Upper lobe of left lung (tissue), 6 donors: ENCODE measurements around the gene KSR2. TPM values are rescaled to one million over a fixed set of nuclear protein-coding genes. Genes with fewer than 3 reads are reported as not detected.

ENCODE experiments used
- ATAC-seq, 2 donors: fragments of 200-7000 bp; cut with Tn5 transposase; one replicate each; pipeline ENCODE4 v1.9.1; 2022; ENCODE audit warnings: mild to moderate bottlenecking in 2 of 2, moderate library complexity in 2 of 2; ENCODE audit not compliant: low FRiP score in 2 of 2
- DNase-seq, 2 donors: peaks; one replicate each; pipeline ENCODE4 v3.0.0-alpha.2; 2019 to 2020
- H3K27ac ChIP-seq, 4 donors: fragments of 200-600 bp; sonication (generic); one replicate each; pipeline ENCODE4 v1.5.1; 2016 to 2019
- H3K27me3 ChIP-seq, 4 donors: fragments of 200-600 bp; sonication (generic); one replicate each; pipeline ENCODE4 v1.5.1; 2017 to 2019
- H3K36me3 ChIP-seq, 4 donors: fragments of 200-600 bp; sonication (generic); one replicate each; pipeline ENCODE4 v1.5.1; 2016 to 2019
- H3K4me1 ChIP-seq, 4 donors: fragments of 200-600 bp; sonication (generic); one replicate each; pipeline ENCODE4 v1.5.1; 2018 to 2019
- H3K4me3 ChIP-seq, 4 donors: fragments of 200-600 bp; sonication (generic); one replicate each; pipeline ENCODE4 v1.5.1; 2017 to 2019; ENCODE audit warnings: mild to moderate bottlenecking in 2 of 4, moderate library complexity in 1 of 4
- H3K9me3 ChIP-seq, 4 donors: fragments of 200-600 bp; sonication (generic); one replicate each; pipeline ENCODE4 v1.5.1; 2018 to 2019
- CTCF ChIP-seq, 6 experiments: fragments of 450-650 bp in 4 of 6; fragments of 200-600 bp in 2 of 6; sonication (generic) in 2 of 6; IDR thresholded peaks; one replicate each; pipeline ENCODE4 v1.5.1; 2016 to 2019; ENCODE audit warnings: antibody characterized with exemption in 6 of 6
- EP300 ChIP-seq, 4 donors: sonication (generic); formaldehyde crosslinking; IDR thresholded peaks; one replicate each; pipeline ENCODE4 v1.5.1; 2017; ENCODE audit warnings: antibody characterized with exemption in 4 of 4, control low read depth in 2 of 4
- POLR2A ChIP-seq, 4 donors: fragments of 450-650 bp; IDR thresholded peaks; one replicate each; pipeline ENCODE4 v1.5.1; 2016 to 2017; ENCODE audit warnings: antibody characterized with exemption in 4 of 4, mild to moderate bottlenecking in 2 of 4
- POLR2AphosphoS5 ChIP-seq, 2 donors: sonication (generic); formaldehyde crosslinking; IDR thresholded peaks; one replicate each; pipeline ENCODE4 v1.5.1; 2017; ENCODE audit warnings: antibody characterized with exemption in 2 of 2
- WGBS, 2 donors: methylation state at CpG; one replicate each; pipeline ENCODE4 v1.1.5; 2017 to 2018; 5-methylcytosine and 5-hydroxymethylcytosine counted together
- total RNA-seq, 6 donors: library from RNA; depleted of rRNA in 4 of 6; stranded (reverse); fragments of >200 nt in 4 of 6; gene quantifications; one replicate each; pipeline versions ENCODE4 v1.1.0 to v1.2.1, GENCODE V29; 2016 to 2021
- donor health status: DM: no; HTN: no; CAD: no; lungs with moderate emphysema.
- donor health status: DM: no; HTN: yes; CAD: no; lungs with severe emphysema.

The KSR2 gene
- total RNA-seq, 6 donors from 2014 or later, result 0.30 to 3.2 (median 0.85) TPM

- DNase-seq (no peak), ATAC-seq (no peak)
- no peak for TF ChIP-seq POLR2A (IDR thresholded peaks at IDR 0.05)
- Histone ChIP-seq H3K27ac (no peak overlapping the region), H3K4me1 (no peaks in the 10 kb centered on the region), H3K36me3 (no peaks in the 10 kb centered on the region), H3K9me3 (no peaks in the 10 kb centered on the region), H3K27me3 (no peaks in the 10 kb centered on the region), H3K4me3 (no peak overlapping the region)
- WGBS, 2 donors, result 80 to 86% methylated on average over 1 of the region's 1 CpG
Observed at GRCh38 chr12:117595751-117596150, 373.0 kb downstream of the KSR2 start.

DNA sequence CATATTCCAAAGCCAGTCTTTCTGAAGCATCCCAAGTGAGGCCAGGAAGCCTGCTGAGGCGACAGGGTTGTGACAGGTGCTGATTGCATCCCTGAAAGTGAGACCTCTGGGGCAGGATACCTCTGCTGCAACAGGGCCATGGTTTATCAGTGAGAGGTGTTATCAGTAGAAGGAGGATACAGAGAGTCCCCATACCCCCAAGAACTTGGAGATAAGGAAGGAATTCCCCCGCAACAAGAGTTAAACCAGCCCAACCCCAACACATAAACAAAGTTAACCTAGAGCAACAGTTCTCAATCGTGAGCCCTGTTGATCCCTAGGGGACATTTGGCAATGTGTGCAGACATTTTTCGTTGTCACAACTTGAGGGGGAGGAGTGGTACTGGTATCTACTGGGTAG is 374.3 kb downstream of the KSR2 start:
- Histone ChIP-seq H3K36me3 (no peaks in the 10 kb centered on the region), H3K4me1 (no peaks in the 10 kb centered on the region), H3K4me3 (no peak overlapping the region), H3K27me3 (no peaks in the 10 kb centered on the region), H3K27ac (no peak overlapping the region), H3K9me3 (peaks cover 0 to 2% (median 0%) of the 10 kb centered on the region in 4 donors)
- no peak for TF ChIP-seq POLR2AphosphoS5 (IDR thresholded peaks at IDR 0.05)
- TF ChIP-seq CTCF (IDR thresholded peaks at IDR 0.05), result no peak
- TF ChIP-seq POLR2A (IDR thresholded peaks at IDR 0.05), result no peak
- no peak for TF ChIP-seq EP300 (IDR thresholded peaks at IDR 0.05)
- 27 to 31% methylated on average over 4 of the region's 4 CpGs for WGBS, 2 donors
- no peak for DNase-seq
- no peak for ATAC-seq

- Histone ChIP-seq H3K4me1 (no peaks in the 10 kb centered on the region), H3K27ac (no peak overlapping the region), H3K9me3 (peaks cover 0 to 2% (median 0%) of the 10 kb centered on the region in 4 donors), H3K36me3 (no peaks in the 10 kb centered on the region), H3K27me3 (no peaks in the 10 kb centered on the region), H3K4me3 (no peak overlapping the region)
- DNase-seq (no peak), ATAC-seq (no peak)
- TF ChIP-seq CTCF (IDR thresholded peaks at IDR 0.05) (no peak), POLR2A (IDR thresholded peaks at IDR 0.05) (no peak), POLR2AphosphoS5 (IDR thresholded peaks at IDR 0.05) (no peak)
- WGBS, 2 donors, result 62% methylated on average over 5 to 7 of the region's 7 CpGs
Observed at GRCh38 chr12:117593815-117594400, 374.9 kb downstream of the KSR2 start.

DNA sequence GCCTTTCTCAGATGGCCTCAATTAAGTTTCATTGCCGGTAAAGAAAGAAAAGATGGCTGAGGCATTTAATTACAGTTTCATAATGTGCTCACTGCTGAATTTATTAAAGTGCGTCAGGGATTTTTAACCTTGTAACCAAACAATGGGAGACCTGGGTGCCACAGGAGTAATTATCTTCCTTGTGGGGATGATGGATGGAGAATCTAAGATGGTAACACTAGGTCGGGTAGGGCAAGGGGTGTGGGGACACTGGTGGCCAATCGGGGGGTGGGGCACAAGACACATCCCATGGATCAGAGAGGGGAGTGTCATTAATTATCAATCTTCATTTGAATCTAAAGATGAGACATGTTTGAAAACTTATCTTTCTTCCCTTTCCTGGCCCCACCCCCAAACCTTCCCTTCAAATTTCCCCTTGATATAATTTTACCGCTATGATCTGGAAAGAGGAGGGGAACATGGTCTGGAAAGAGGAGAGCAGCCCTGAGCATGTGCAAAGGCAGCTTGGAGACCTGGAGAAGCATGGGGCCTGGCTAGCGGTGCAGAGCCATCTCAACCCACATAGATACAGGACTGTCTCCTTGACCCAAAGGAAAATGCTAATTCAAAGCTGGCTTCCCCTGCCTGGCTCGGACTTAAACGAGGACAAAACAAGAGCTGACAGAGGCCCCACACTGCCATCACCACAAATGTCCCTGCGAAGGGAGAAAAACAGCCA is 376.0 kb downstream of the KSR2 start:
- no peaks in the 10 kb centered on the region for H3K27me3 ChIP-seq
- H3K27ac ChIP-seq, result no peak overlapping the region
- H3K4me3 ChIP-seq, result no peak overlapping the region
- peaks cover 0 to 2% (median 0%) of the 10 kb centered on the region in 4 donors for H3K9me3 ChIP-seq
- H3K36me3 ChIP-seq, result no peaks in the 10 kb centered on the region
- 57% methylated on average over 9 of the region's 9 CpGs for WGBS, 2 donors
- peaks cover 0 to 1% (median under 1%) of the 10 kb centered on the region in 4 donors for H3K4me1 ChIP-seq
- ATAC-seq (no peak), DNase-seq (no peak)
- no peak for TF ChIP-seq EP300 (IDR thresholded peaks at IDR 0.05)
- no peak for TF ChIP-seq CTCF (IDR thresholded peaks at IDR 0.05)
- TF ChIP-seq POLR2AphosphoS5 (IDR thresholded peaks at IDR 0.05), result no peak
- TF ChIP-seq POLR2A (IDR thresholded peaks at IDR 0.05), result no peak

- H3K4me3 ChIP-seq, result no peak overlapping the region
- ATAC-seq (no peak), DNase-seq (no peak)
- H3K27ac ChIP-seq, result no peak overlapping the region
- peaks cover 0 to 2% (median 0%) of the 10 kb centered on the region in 4 donors for H3K9me3 ChIP-seq
- H3K4me1 ChIP-seq, result peaks cover 0 to 6% (median 3%) of the 10 kb centered on the region in 4 donors
- H3K27me3 ChIP-seq, result no peaks in the 10 kb centered on the region
- no peaks in the 10 kb centered on the region for H3K36me3 ChIP-seq
- 53 to 64% methylated on average over 2 of the region's 2 CpGs for WGBS, 2 donors
- TF ChIP-seq POLR2AphosphoS5 (IDR thresholded peaks at IDR 0.05) (no peak), CTCF (IDR thresholded peaks at IDR 0.05) (no peak), POLR2A (IDR thresholded peaks at IDR 0.05) (no peak), EP300 (IDR thresholded peaks at IDR 0.05) (no peak)
Observed at GRCh38 chr12:117590999-117591398, 377.8 kb downstream of the KSR2 start.
